ENCODE results near the gene ASTN2. TPM values are rescaled to one million over a fixed set of nuclear protein-coding genes. Genes with fewer than 3 reads are reported as not detected.

ASTN2 gene
- total and polyA plus RNA-seq, 2 donors (not counting 3 experiments of a cell fraction or from before 2014, with no cell fraction given) = 1.0 to 1.9 TPM

DNA sequence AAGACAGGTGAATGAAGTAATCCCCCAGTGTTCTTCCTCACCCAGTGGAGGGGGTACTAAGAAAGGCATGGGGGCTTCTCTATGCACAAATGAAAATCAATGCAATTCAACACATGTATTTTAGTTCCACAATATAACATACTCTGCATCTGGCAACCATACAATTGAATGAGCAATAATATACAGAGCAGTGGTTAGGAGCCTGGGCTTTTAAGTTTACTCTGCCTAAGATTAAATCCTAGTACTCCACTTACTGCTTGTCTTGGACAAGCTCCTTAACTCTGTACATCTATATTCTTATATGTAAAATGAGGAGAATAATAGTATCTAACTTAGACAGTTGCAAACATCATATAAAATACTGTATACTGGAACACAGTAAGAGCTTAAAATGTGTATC, 923.2 kb downstream of the ASTN2 start:
- Histone ChIP-seq H3K9me1 (replicated peaks; ENCODE audit: control insufficient read depth, extremely low read depth, insufficient read depth, low read length) (no peaks in the 10 kb centered on the region), H3K27ac (ENCODE audit: insufficient read depth, low read depth, low read length) (no peak overlapping the region), H3K4me2 (ENCODE audit: insufficient read depth, low read length) (no peak overlapping the region), H3K27me3 (ENCODE audit: control insufficient read depth in 2 of 2, insufficient read depth in 2 of 2, low read length in 2 of 2) (no peaks in the 10 kb centered on the region), H3K4me3 (replicated peaks in 1 of 3; ENCODE audit: insufficient read depth in 1 of 3, low read depth in 1 of 3, low read length in 3 of 3) (no peak overlapping the region), H3K9me3 (replicated peaks; ENCODE audit: control insufficient read depth, insufficient read depth, low read length) (no peaks in the 10 kb centered on the region), H3K4me1 (ENCODE audit: control insufficient read depth, extremely low read depth, insufficient read depth, low read length) (no peaks in the 10 kb centered on the region), H3K36me3 (ENCODE audit: control insufficient read depth in 2 of 2, extremely low read depth in 1 of 2, insufficient read depth in 2 of 2, low read length in 2 of 2) (no peaks in the 10 kb centered on the region), H3K9ac (replicated peaks; ENCODE audit: extremely low read depth, insufficient read depth, low read length) (no peak overlapping the region), H4K20me1 (replicated peaks; ENCODE audit: control insufficient read depth, extremely low read depth, insufficient read depth, low read length) (no peaks in the 10 kb centered on the region), H2AFZ (ENCODE audit: low read depth, low read length) (no peak overlapping the region), H3K79me2 (ENCODE audit: control insufficient read depth, insufficient read depth, low read length) (no peaks in the 10 kb centered on the region)
- no peak for FAIRE-seq
- CTCF ChIA-PET = no interaction called here
- no TSS peak for BruUV-seq (replicated peaks)
- no peak for DNase-seq (ENCODE audit: low read depth, low spot score)
- dilution Hi-C loops (cut with MboI; ENCODE audit: extremely low pct_ligation_motif_present, low sequenced_read_pairs) = no loop called here
- POLR2A ChIA-PET = no interaction called here
- intact Hi-C loops (cut with micrococcal nuclease) = loop anchor here (5.0 kb wide), 1 partner anchor 329 kb away; no protein-coding TSS in a partner anchor
- TF ChIP-seq POLR2AphosphoS5 (IDR thresholded peaks at IDR 0.05; ENCODE audit: insufficient read depth, low read depth, low read length) (no peak), GATA2 (IDR thresholded peaks at IDR 0.05; ENCODE audit: insufficient read depth, insufficient read length, low read depth, low read length) (no peak), MAX (IDR thresholded peaks at IDR 0.05; ENCODE audit: insufficient read depth, insufficient read length) (no peak), CTCF (IDR thresholded peaks at IDR 0.05; ENCODE audit: extremely low read depth in 1 of 2, insufficient read depth in 1 of 2, low read depth in 1 of 2, low read length in 2 of 2) (no peak), POLR2A (IDR thresholded peaks at IDR 0.05; ENCODE audit: low read depth, low read length) (no peak), JUN (IDR thresholded peaks at IDR 0.05; ENCODE audit: borderline replicate concordance, insufficient read depth, insufficient read length, low read depth) (no peak), EZH2 (IDR thresholded peaks at IDR 0.05; ENCODE audit: borderline replicate concordance, low read depth, low read length, severe bottlenecking) (no peak), FOS (IDR thresholded peaks at IDR 0.05; ENCODE audit: borderline replicate concordance, insufficient read depth, low read length) (no peak), MYC (IDR thresholded peaks at IDR 0.05; ENCODE audit: low read depth, low read length) (no peak)

Measured in endothelial cell of umbilical vein (primary cell).